HEK293 (cell line): ENCODE data around the gene GRK5.

ENCODE experiments used
- CTCF ChIA-PET: fragments of 350-600 bp; formaldehyde crosslinking; extraction: SDS; loops from one replicate; lab custom pipeline; 2021; ENCODE audit warnings: antibody characterized with exemption; lab: Yijun Ruan, JAX
- POLR2A ChIA-PET: fragments of 300-600 bp; formaldehyde crosslinking; extraction: SDS; loops from one replicate; lab custom pipeline; 2020; ENCODE audit warnings: antibody characterized with exemption, inconsistent platforms; lab: Yijun Ruan, JAX
- H3K27ac ChIP-seq: fragments of 200-500 bp; sonication (Bioruptor generic); 2 replicates; pipeline ENCODE4 v1.5.1; 2014; ENCODE audit warnings: low read depth, low read length, control low read depth, inconsistent platforms; ENCODE audit errors: extremely low read depth
- H3K36me3 ChIP-seq, 2 experiments: fragments of 200-500 bp in 1 of 2; sonication (Bioruptor generic) in 1 of 2; 1 replicate in 1 of 2; 2 replicates in 1 of 2; pipeline ENCODE4 v1.5.1; 2014 to 2017; ENCODE audit warnings: inconsistent platforms in 2 of 2, low read length in 2 of 2; ENCODE audit not compliant: control insufficient read depth in 2 of 2, insufficient read depth in 1 of 2
- H3K4me1 ChIP-seq: fragments of 200-500 bp; sonication (Bioruptor generic); 2 replicates; pipeline ENCODE4 v1.5.1; 2014; ENCODE audit warnings: mild to moderate bottlenecking, low read length, inconsistent platforms; ENCODE audit not compliant: control insufficient read depth, insufficient read depth
- H3K4me3 ChIP-seq: 2 replicates; pipeline ENCODE4 v1.5.1; 2011; ENCODE audit warnings: low read depth, mild to moderate bottlenecking, control low read depth, low read length, moderate library complexity
- H3K9me3 ChIP-seq: fragments of 200-500 bp; sonication (Bioruptor generic); 2 replicates; pipeline ENCODE4 v1.5.1; 2014; ENCODE audit warnings: low read depth, low read length, inconsistent platforms; ENCODE audit not compliant: control insufficient read depth, insufficient read depth
- HIC1 ChIP-seq: fragments of 450-650 bp; formaldehyde crosslinking; IDR thresholded peaks from 2 replicates; pipeline ENCODE4 v1.5.1; 2016; ENCODE audit warnings: missing biosample characterization, missing genetic modification characterization
- KLF16 ChIP-seq: fragments of 450-650 bp; formaldehyde crosslinking; IDR thresholded peaks from 2 replicates; pipeline ENCODE4 v1.5.1; 2017; ENCODE audit warnings: missing biosample characterization, missing genetic modification characterization
- KLF17 ChIP-seq: fragments of 450-650 bp; formaldehyde crosslinking; IDR thresholded peaks from 2 replicates; pipeline ENCODE4 v1.5.1; 2016; ENCODE audit warnings: missing biosample characterization, missing genetic modification characterization
- REPIN1 ChIP-seq: fragments of 450-650 bp; formaldehyde crosslinking; IDR thresholded peaks from 2 replicates; pipeline ENCODE4 v1.5.1; 2017; ENCODE audit warnings: missing biosample characterization, missing genetic modification characterization, low read depth
- SCRT1 ChIP-seq: fragments of 450-650 bp; formaldehyde crosslinking; IDR thresholded peaks from 2 replicates; pipeline ENCODE4 v1.5.1; 2016; ENCODE audit warnings: missing biosample characterization, missing genetic modification characterization, borderline replicate concordance
- SCRT2 ChIP-seq: fragments of 450-650 bp; formaldehyde crosslinking; IDR thresholded peaks from 2 replicates; pipeline ENCODE4 v1.5.1; 2016; ENCODE audit warnings: missing biosample characterization, missing genetic modification characterization
- ZBTB17 ChIP-seq: fragments of 450-650 bp; formaldehyde crosslinking; IDR thresholded peaks from 2 replicates; pipeline ENCODE4 v1.5.1; 2016; ENCODE audit warnings: missing biosample characterization, missing genetic modification characterization
- ZBTB21 ChIP-seq: fragments of 450-650 bp; formaldehyde crosslinking; IDR thresholded peaks from 2 replicates; pipeline ENCODE4 v1.5.1; 2017; ENCODE audit warnings: missing biosample characterization, missing genetic modification characterization
- ZEB2 ChIP-seq: fragments of 450-650 bp; formaldehyde crosslinking; IDR thresholded peaks from 2 replicates; pipeline ENCODE4 v1.5.1; 2016; ENCODE audit warnings: missing biosample characterization, missing genetic modification characterization
- ZNF10 ChIP-seq: fragments of 450-650 bp; formaldehyde crosslinking; IDR thresholded peaks from 2 replicates; pipeline ENCODE4 v1.5.1; 2017; ENCODE audit warnings: missing biosample characterization, missing genetic modification characterization
- ZNF112 ChIP-seq: fragments of 450-650 bp; formaldehyde crosslinking; IDR thresholded peaks from 2 replicates; pipeline ENCODE4 v1.5.0; 2017; ENCODE audit warnings: missing biosample characterization, missing genetic modification characterization
- ZNF223 ChIP-seq: fragments of 450-650 bp; formaldehyde crosslinking; IDR thresholded peaks from 2 replicates; pipeline ENCODE4 v1.5.1; 2016; ENCODE audit warnings: missing biosample characterization, missing genetic modification characterization
- ZNF239 ChIP-seq: fragments of 450-650 bp; formaldehyde crosslinking; IDR thresholded peaks from 2 replicates; pipeline ENCODE4 v1.5.1; 2016; ENCODE audit warnings: missing biosample characterization, missing genetic modification characterization
- ZNF311 ChIP-seq: fragments of 450-650 bp; formaldehyde crosslinking; IDR thresholded peaks from 2 replicates; pipeline ENCODE4 v1.5.1; 2017; ENCODE audit warnings: missing biosample characterization, missing genetic modification characterization, borderline replicate concordance
- ZNF426 ChIP-seq: fragments of 450-650 bp; formaldehyde crosslinking; IDR thresholded peaks from 2 replicates; pipeline ENCODE4 v1.5.1; 2017; ENCODE audit warnings: missing biosample characterization, missing genetic modification characterization, mild to moderate bottlenecking, inconsistent platforms, moderate library complexity
- ZNF473 ChIP-seq: fragments of 450-650 bp; formaldehyde crosslinking; IDR thresholded peaks from 2 replicates; pipeline ENCODE4 v1.5.1; 2017; ENCODE audit warnings: missing biosample characterization, missing genetic modification characterization
- ZNF513 ChIP-seq: fragments of 450-650 bp; IDR thresholded peaks from 2 replicates; pipeline ENCODE4 v1.5.1; 2018; ENCODE audit warnings: missing biosample characterization, missing genetic modification characterization
- ZNF530 ChIP-seq: fragments of 450-650 bp; formaldehyde crosslinking; IDR thresholded peaks from 2 replicates; pipeline ENCODE4 v1.5.1; 2016; ENCODE audit warnings: low read depth, missing biosample characterization, missing genetic modification characterization
- ZNF707 ChIP-seq: fragments of 450-650 bp; formaldehyde crosslinking; IDR thresholded peaks from 2 replicates; pipeline ENCODE4 v1.5.1; 2016; ENCODE audit warnings: missing biosample characterization, missing genetic modification characterization
- ZNF791 ChIP-seq: fragments of 450-650 bp; formaldehyde crosslinking; IDR thresholded peaks from 2 replicates; pipeline ENCODE4 v1.5.1; 2016; ENCODE audit warnings: missing biosample characterization, missing genetic modification characterization
- ZSCAN4 ChIP-seq: fragments of 450-650 bp; formaldehyde crosslinking; IDR thresholded peaks from 2 replicates; pipeline ENCODE4 v1.5.1; 2017; ENCODE audit warnings: missing biosample characterization, missing genetic modification characterization
- TF ChIP-seq, protein P1 (sequence below): fragments of 450-650 bp; formaldehyde crosslinking; IDR thresholded peaks from 2 replicates; pipeline ENCODE4 v1.5.1; 2016; ENCODE audit warnings: missing biosample characterization, missing genetic modification characterization

GRK5 gene

GRCh38 chr10:119424258-119424975 is 217.0 kb downstream of the GRK5 start (continued):
- TF ChIP-seq ZNF112 (tag by site-specific recombination) (no peak), KLF16 (tag by site-specific recombination) (no peak), ZNF530 (tag by site-specific recombination) (no peak), ZNF791 (tag by site-specific recombination) (no peak), ZNF426 (tag by site-specific recombination) (no peak), ZBTB17 (tag by site-specific recombination) (no peak), ZNF513 (no peak)
- TF ChIP-seq, protein P1, sequence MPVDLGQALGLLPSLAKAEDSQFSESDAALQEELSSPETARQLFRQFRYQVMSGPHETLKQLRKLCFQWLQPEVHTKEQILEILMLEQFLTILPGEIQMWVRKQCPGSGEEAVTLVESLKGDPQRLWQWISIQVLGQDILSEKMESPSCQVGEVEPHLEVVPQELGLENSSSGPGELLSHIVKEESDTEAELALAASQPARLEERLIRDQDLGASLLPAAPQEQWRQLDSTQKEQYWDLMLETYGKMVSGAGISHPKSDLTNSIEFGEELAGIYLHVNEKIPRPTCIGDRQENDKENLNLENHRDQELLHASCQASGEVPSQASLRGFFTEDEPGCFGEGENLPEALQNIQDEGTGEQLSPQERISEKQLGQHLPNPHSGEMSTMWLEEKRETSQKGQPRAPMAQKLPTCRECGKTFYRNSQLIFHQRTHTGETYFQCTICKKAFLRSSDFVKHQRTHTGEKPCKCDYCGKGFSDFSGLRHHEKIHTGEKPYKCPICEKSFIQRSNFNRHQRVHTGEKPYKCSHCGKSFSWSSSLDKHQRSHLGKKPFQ (tag by site-specific recombination) = no peak
- TF ChIP-seq, all 188 proteins: peak for 0

DNA sequence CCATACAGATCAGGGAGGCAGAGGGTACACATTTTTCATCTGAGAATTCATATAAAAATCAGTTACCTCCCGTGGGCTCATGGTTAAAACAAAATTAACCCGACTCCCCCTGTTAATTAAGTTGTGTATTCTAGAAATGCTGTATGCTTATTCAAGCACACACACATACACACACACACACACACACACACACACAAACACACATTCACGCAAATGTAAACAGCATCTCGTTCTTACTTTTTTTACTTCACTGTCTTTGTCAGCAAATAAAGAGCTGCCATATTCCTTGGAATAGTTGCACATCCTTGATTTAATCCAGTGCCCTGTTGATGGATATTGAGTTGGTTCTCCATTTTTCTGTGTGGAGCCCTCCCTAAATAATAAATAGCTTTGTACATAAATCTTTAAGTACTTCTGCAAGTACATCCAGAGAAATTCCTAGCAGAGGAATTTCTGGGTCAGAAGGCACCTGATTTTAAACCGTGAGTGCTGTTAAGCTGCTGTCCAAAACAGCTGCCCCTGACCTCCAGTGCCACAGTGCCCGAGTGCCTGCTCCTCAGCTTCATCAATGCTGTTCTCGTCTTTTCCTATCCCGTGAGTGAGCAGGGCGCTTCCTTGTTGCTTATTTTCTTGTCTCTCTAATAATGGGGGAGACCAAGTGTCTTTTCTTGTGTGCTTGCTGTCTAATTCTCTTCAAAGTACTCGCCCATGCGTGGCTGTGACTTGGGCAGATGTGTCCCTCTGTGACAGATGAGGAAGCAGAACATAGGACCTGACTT is 217.9 kb downstream of the GRK5 start:
- Histone ChIP-seq H3K4me3 (no peak overlapping the region), H3K27ac (no peak overlapping the region), H3K9me3 (no peaks in the 10 kb centered on the region), H3K4me1 (no peaks in the 10 kb centered on the region), H3K36me3 (peaks cover 5 to 17% of the 10 kb centered on the region in 2 experiments; a peak in 2 of 3 replicates)
- peak; percentile 91 for TF ChIP-seq ZSCAN4
- TF ChIP-seq ZEB2 (tag by site-specific recombination) = no peak
- ChIA-PET CTCF (interaction anchor here (0.6 to 0.9 kb wide), 5 partner anchors 19 to 591 kb away, joined by 3 to 4 read pairs (median 3); no protein-coding TSS in a partner anchor), POLR2A (no interaction called here)

GRCh38 chr10:119425881-119426170 is 218.5 kb downstream of the GRK5 start:
- peaks cover 5 to 17% of the 10 kb centered on the region in 2 experiments; a peak in 2 of 3 replicates for H3K36me3 ChIP-seq
- no peak for TF ChIP-seq SCRT1 (tag by site-specific recombination)
- no peak for TF ChIP-seq REPIN1
- no peak for TF ChIP-seq ZNF10 (tag by site-specific recombination)
- TF ChIP-seq ZNF473 = no peak
- H3K9me3 ChIP-seq = no peaks in the 10 kb centered on the region
- H3K27ac ChIP-seq = no peak overlapping the region
- ChIA-PET POLR2A (no interaction called here), CTCF (interaction anchor here (0.6 to 0.8 kb wide), 2 partner anchors 19 to 195 kb away, joined by 3 to 4 read pairs; no protein-coding TSS in a partner anchor)
- H3K4me3 ChIP-seq = no peak overlapping the region
- H3K4me1 ChIP-seq = no peaks in the 10 kb centered on the region

DNA sequence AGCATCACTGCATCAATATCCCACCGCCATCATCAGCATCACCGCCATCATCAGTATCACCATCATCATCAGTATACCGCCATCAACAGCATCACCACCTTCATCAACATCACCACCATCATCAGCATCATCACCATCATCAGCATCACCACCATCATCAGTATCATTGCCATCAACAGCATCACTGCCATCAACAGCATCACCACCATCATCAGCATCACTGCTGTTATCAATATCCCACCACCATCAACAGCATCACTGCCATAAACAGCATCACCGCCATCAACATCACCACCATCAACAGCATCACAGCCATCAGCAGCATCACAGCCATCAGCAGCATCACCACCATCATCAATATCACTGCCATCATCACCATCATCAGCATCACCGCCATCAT is 219.3 kb downstream of the GRK5 start:
- ChIA-PET CTCF (no interaction called here), POLR2A (no interaction called here)
- Histone ChIP-seq H3K4me3 (no peak overlapping the region), H3K9me3 (no peaks in the 10 kb centered on the region), H3K4me1 (no peaks in the 10 kb centered on the region), H3K27ac (no peak overlapping the region), H3K36me3 (peaks cover 5 to 17% of the 10 kb centered on the region in 2 experiments; a peak in 2 of 3 replicates)
- TF ChIP-seq SCRT2 (tag by site-specific recombination) = no peak
- no peak for TF ChIP-seq ZNF239 (tag by site-specific recombination)
- no peak for TF ChIP-seq ZNF707
- TF ChIP-seq ZNF223 = no peak
- no peak for TF ChIP-seq KLF17 (tag by site-specific recombination)
- TF ChIP-seq HIC1 (tag by site-specific recombination) = no peak
- TF ChIP-seq ZNF311 (tag by site-specific recombination) = no peak
- no peak for TF ChIP-seq ZNF473
- no peak for TF ChIP-seq ZBTB21
